K562 (cell line): ENCODE data around the gene DPP10. TPM values are rescaled to one million over a fixed set of nuclear protein-coding genes. Genes with fewer than 3 reads are reported as not detected.

ENCODE experiments used
- ATAC-seq: fragments of 200-7000 bp; cut with Tn5 transposase; 3 replicates; pipeline ENCODE4 v1.9.1; 2020; ENCODE audit warnings: moderate library complexity
- BruUV-seq: library from RNA; stranded (reverse); fragments of 400-500 nt; replicated peaks from 2 replicates; lab custom pipeline; 2021; lab: Mats Ljungman, UMichigan
- CTCF ChIA-PET: fragments of 300-600 bp; formaldehyde crosslinking; extraction: SDS; loops from one replicate; lab custom pipeline; 2021; ENCODE audit warnings: low intra/inter-chr PET ratio; lab: Yijun Ruan, JAX
- POLR2A ChIA-PET: fragments of 300-600, 350-650 bp; sonication (Branson Sonifier 250); formaldehyde crosslinking; extraction: SDS; loops from one replicate; lab custom pipeline; 2021; ENCODE audit warnings: antibody characterized with exemption, inconsistent platforms; lab: Yijun Ruan, JAX
- DNase-seq, 4 experiments: peaks; one replicate each; pipeline versions ENCODE4 v3.0.0 to v3.0.0-alpha.2; 2011 to 2018; ENCODE audit warnings: low spot score in 3 of 4, mixed read lengths in 3 of 4; ENCODE audit errors: extremely low read depth in 1 of 4
- FAIRE-seq: peaks from 2 replicates; lab custom pipeline; 2011; peaks lifted over from hg19 to GRCh38; lab: Jason Lieb, UNC
- H2AFZ ChIP-seq: 2 replicates; pipeline ENCODE4 v1.6.0; 2011; ENCODE audit warnings: low read depth, low read length, control low read depth, inconsistent platforms
- H3K27ac ChIP-seq: fragments of 200-600 bp; 3 replicates; pipeline ENCODE4 v1.8.0; 2011; ENCODE audit warnings: low read depth, mild to moderate bottlenecking, control low read depth, inconsistent platforms, low read length, moderate library complexity, mixed read lengths; ENCODE audit errors: extremely low read depth
- H3K27me3 ChIP-seq, 2 experiments: fragments of 300-600 bp in 1 of 2; 2 replicates in 1 of 2; 3 replicates in 1 of 2; pipeline versions ENCODE4 v1.6.0 to v1.8.0; 2011; ENCODE audit warnings: inconsistent platforms in 2 of 2, low read length in 2 of 2, mild to moderate bottlenecking in 1 of 2, mixed read lengths in 1 of 2, moderate library complexity in 1 of 2; ENCODE audit not compliant: control insufficient read depth in 2 of 2, insufficient read depth in 2 of 2
- H3K36me3 ChIP-seq: fragments of 300-600 bp; 3 replicates; pipeline ENCODE4 v1.8.0; 2011; ENCODE audit warnings: mild to moderate bottlenecking, low read length, inconsistent platforms; ENCODE audit not compliant: control insufficient read depth, insufficient read depth
- H3K4me1 ChIP-seq, 2 experiments: fragments of 200-600 bp in 1 of 2; replicated peaks in 1 of 2; 2 replicates in 1 of 2; 3 replicates in 1 of 2; pipeline versions ENCODE4 v1.5.1 to v1.8.0; 2011; ENCODE audit warnings: inconsistent platforms in 2 of 2, low read length in 2 of 2, mild to moderate bottlenecking in 1 of 2, mixed read lengths in 1 of 2, moderate library complexity in 1 of 2; ENCODE audit not compliant: control insufficient read depth in 2 of 2, insufficient read depth in 2 of 2
- H3K4me2 ChIP-seq: 2 replicates; pipeline ENCODE4 v1.6.1; 2011; ENCODE audit warnings: low read length, control low read depth, inconsistent platforms, mixed read lengths; ENCODE audit not compliant: insufficient read depth
- H3K4me3 ChIP-seq: fragments of 200-600 bp; sonication (generic), shearing (Covaris generic); 2 replicates; pipeline ENCODE4 v1.5.1; 2016; ENCODE audit warnings: control low read depth, inconsistent platforms
- H3K79me2 ChIP-seq: fragments of 200-600 bp; 3 replicates; pipeline ENCODE4 v1.8.0; 2011; ENCODE audit warnings: low read length, inconsistent platforms; ENCODE audit not compliant: control insufficient read depth, insufficient read depth
- H3K9ac ChIP-seq, 2 experiments: 2 replicates each; pipeline versions ENCODE4 v1.6.0 to v1.6.1; 2011; ENCODE audit warnings: low read depth in 2 of 2, low read length in 2 of 2, control low read depth in 1 of 2, inconsistent platforms in 1 of 2, mild to moderate bottlenecking in 1 of 2, mixed read lengths in 1 of 2; ENCODE audit not compliant: insufficient read depth in 1 of 2
- H3K9me1 ChIP-seq: one replicate; pipeline ENCODE4 v1.6.0; 2011; ENCODE audit warnings: inconsistent platforms, mild to moderate bottlenecking, low read length, moderate library complexity; ENCODE audit not compliant: control insufficient read depth, insufficient read depth
- H3K9me3 ChIP-seq: replicated peaks from 2 replicates; pipeline ENCODE4 v1.5.1; 2011; ENCODE audit warnings: low read depth, low read length, inconsistent platforms; ENCODE audit not compliant: control insufficient read depth, insufficient read depth
- H4K20me1 ChIP-seq: replicated peaks from 2 replicates; pipeline ENCODE4 v1.6.1; 2011; ENCODE audit warnings: low read length, inconsistent platforms, mixed read lengths; ENCODE audit not compliant: control insufficient read depth, insufficient read depth
- CEBPG ChIP-seq, 3 experiments: fragments of 200-800 bp in 1 of 3; sonication (Bioruptor generic) in 1 of 3; sonication (generic) in 1 of 3; formaldehyde crosslinking in 1 of 3; IDR thresholded peaks in 2 of 3; conservative IDR thresholded peaks in 1 of 3; 2 replicates each; pipeline versions ENCODE4 v1.6.1 to v1.8.0; 2016 to 2022; ENCODE audit warnings: missing compliant biosample characterization in 2 of 3, missing genetic modification characterization in 2 of 3, mild to moderate bottlenecking in 1 of 3, missing genetic modification reagents in 1 of 3
- NKRF ChIP-seq: fragments of 450-650 bp; IDR thresholded peaks from 2 replicates; pipeline ENCODE4 v1.6.1; 2016; ENCODE audit warnings: borderline replicate concordance
- NUFIP1 ChIP-seq: fragments of 450-650 bp; IDR thresholded peaks from 2 replicates; pipeline ENCODE4 v1.6.1; 2018; ENCODE audit not compliant: partially characterized antibody
- PCBP1 ChIP-seq: fragments of 200-400 bp; formaldehyde crosslinking; IDR thresholded peaks from 2 replicates; pipeline ENCODE4 v1.6.1; 2018; ENCODE audit warnings: mild to moderate bottlenecking, low read depth, low read length; ENCODE audit not compliant: poor library complexity, severe bottlenecking
- WGBS: fragments of 100-300 bp; shearing (Covaris generic); methylation state at CpG from one replicate; pipeline ENCODE4 v1.1.6; 2016; ENCODE audit warnings: low coverage, mixed read lengths; ENCODE audit not compliant: insufficient coverage; ENCODE audit errors: missing lambda C conversion rate; 5-methylcytosine and 5-hydroxymethylcytosine counted together
- in situ Hi-C: fragments of 300-500 bp; cut with MboI; formaldehyde crosslinking; loops from 4 replicates; pipeline ENCODE4 v1.15.0; 2018; ENCODE audit warnings: inconsistent platforms, mixed read lengths
- intact Hi-C: fragments of 100-400 bp; cut with micrococcal nuclease; formaldehyde crosslinking; loops from 2 replicates; pipeline ENCODE4 v1.14.2; 2022
- polyA plus RNA-seq, 8 experiments: library from polyadenylated mRNA; depleted of rRNA in 4 of 8; stranded (reverse) in 5 of 8; unstranded in 3 of 8; fragments of >200 nt; fragmentation: Nextera tagmentation in 2 of 8; fragmentation: Illumina TruSeq in 1 of 8; extraction: Ambion mirVana in 2 of 8; extraction: Trizol in 1 of 8; gene quantifications; 2 replicates each; pipeline versions ENCODE4 v1.2.1 to v1.2.3, GENCODE V29; 2011 to 2014; ENCODE audit warnings: inconsistent platforms in 1 of 8, missing spikeins in 1 of 8
- total RNA-seq, 7 experiments: library from RNA; depleted of rRNA in 6 of 7; stranded (reverse); fragments of >200 nt in 6 of 7; fragmentation: Illumina TruSeq in 2 of 7; extraction: Trizol in 2 of 7; gene quantifications; 2 replicates each; pipeline versions ENCODE4 v1.2.1 to v1.2.3, GENCODE V29; 2011 to 2021; ENCODE audit warnings: low replicate concordance in 1 of 7

DPP10 gene
- total and polyA plus RNA-seq, 9 of the 15 experiments (the other 6 are each of a cell fraction or from before 2014, with no cell fraction given), result not detected

- Histone ChIP-seq H3K36me3 (no peaks in the 10 kb centered on the region), H3K9ac (no peak overlapping the region), H3K79me2 (no peaks in the 10 kb centered on the region), H3K27me3 (no peaks in the 10 kb centered on the region), H3K4me2 (no peak overlapping the region)
- WGBS, result 0% methylated on average over 2 of the region's 2 CpGs
- ATAC-seq, result no peak
- CTCF ChIA-PET, result no interaction called here
- TF ChIP-seq NUFIP1, result no peak
- TF ChIP-seq, all 486 proteins: peak for 0
- no peak for FAIRE-seq
- BruUV-seq, result no TSS peak
- POLR2A ChIA-PET, result no interaction called here
- in situ Hi-C loops, result no loop called here
- no peaks in the 10 kb centered on the region for H3K9me3 ChIP-seq
- no peak overlapping the region for H3K4me3 ChIP-seq
- no peak overlapping the region for H3K27ac ChIP-seq
- no peak for DNase-seq
- no peaks in the 10 kb centered on the region for H3K9me1 ChIP-seq
- intact Hi-C loops, result no loop called here
- no peaks in the 10 kb centered on the region for H3K4me1 ChIP-seq
- no peak overlapping the region for H2AFZ ChIP-seq
- no peaks in the 10 kb centered on the region for H4K20me1 ChIP-seq
Measured at GRCh38 chr2:115552726-115553125, 1110.3 kb downstream of the DPP10 start.

GRCh38 chr2:115554153-115554552, 1111.7 kb downstream of the DPP10 start:
- Histone ChIP-seq H3K9ac (no peak overlapping the region), H3K27ac (no peak overlapping the region), H3K27me3 (no peaks in the 10 kb centered on the region), H3K4me1 (no peaks in the 10 kb centered on the region), H4K20me1 (no peaks in the 10 kb centered on the region), H3K4me2 (no peak overlapping the region), H2AFZ (no peak overlapping the region), H3K9me1 (no peaks in the 10 kb centered on the region), H3K4me3 (no peak overlapping the region), H3K79me2 (no peaks in the 10 kb centered on the region), H3K9me3 (no peaks in the 10 kb centered on the region), H3K36me3 (no peaks in the 10 kb centered on the region)
- ChIA-PET POLR2A (no interaction called here), CTCF (no interaction called here)
- ATAC-seq (no peak), FAIRE-seq (no peak), DNase-seq (no peak)
- BruUV-seq, result no TSS peak
- intact Hi-C loops (no loop called here), in situ Hi-C loops (no loop called here)
- no peak for TF ChIP-seq CEBPG (CRISPR knock-in tag; IDR thresholded peaks at IDR 0.05)
- TF ChIP-seq CEBPG (tag; conservative IDR thresholded peaks at IDR 0.05 in 1 of 2, IDR thresholded peaks at IDR 0.05 in 1 of 2), result no peak
- no peak for TF ChIP-seq NKRF
- no peak for TF ChIP-seq PCBP1
- TF ChIP-seq, all 486 proteins: peak for 0
